SU-DHL-6 (cell line): ENCODE data around the gene ACOT2.

Source experiments
- H2AFZ ChIP-seq: fragments of 200-600 bp; sonication (generic); 2 replicates; pipeline ENCODE4 v1.6.1; 2014; ENCODE audit warnings: low read depth, mild to moderate bottlenecking, moderate library complexity, mixed read lengths, antibody characterized with exemption, low read length; ENCODE audit not compliant: severe bottlenecking
- H3F3A ChIP-seq: fragments of 200-600 bp; shearing (Covaris generic); 2 replicates; pipeline ENCODE4 v1.6.0; 2016; ENCODE audit warnings: antibody characterized with exemption, mild to moderate bottlenecking; ENCODE audit not compliant: insufficient read depth
- H3K27ac ChIP-seq: fragments of 200-600 bp; sonication (generic); 2 replicates; pipeline ENCODE4 v1.5.1; 2016; ENCODE audit warnings: low read depth, mild to moderate bottlenecking, low read length, moderate library complexity, mixed read lengths
- H3K27me3 ChIP-seq: fragments of 200-600 bp; sonication (generic), shearing (Covaris generic); 2 replicates; pipeline ENCODE4 v1.6.0; 2014; ENCODE audit warnings: mild to moderate bottlenecking, low read length
- H3K36me3 ChIP-seq: fragments of 200-600 bp; sonication (generic); 2 replicates; pipeline ENCODE4 v1.6.1; 2014; ENCODE audit warnings: mild to moderate bottlenecking, low read length, mixed read lengths
- H3K4me2 ChIP-seq: fragments of 300-600, 200-600 bp; shearing (Covaris generic), sonication (generic); 2 replicates; pipeline ENCODE4 v1.6.0; 2014; ENCODE audit warnings: low read length, low read depth, mild to moderate bottlenecking; ENCODE audit not compliant: poor library complexity, severe bottlenecking
- H3K4me3 ChIP-seq: fragments of 200-600 bp; sonication (generic); 2 replicates; pipeline ENCODE4 v1.5.1; 2014; ENCODE audit warnings: antibody characterized with exemption, low read length, mild to moderate bottlenecking, mixed read lengths; ENCODE audit not compliant: insufficient read depth, poor library complexity, severe bottlenecking
- H3K79me2 ChIP-seq: fragments of 200-600 bp; sonication (generic); 2 replicates; pipeline ENCODE4 v1.6.1; 2014; ENCODE audit warnings: mild to moderate bottlenecking, low read length, moderate library complexity; ENCODE audit not compliant: insufficient read depth
- H3K9ac ChIP-seq: fragments of 200-600 bp; sonication (generic); 2 replicates; pipeline ENCODE4 v1.7.0; 2014; ENCODE audit warnings: mild to moderate bottlenecking, low read length
- H3K9me2 ChIP-seq: fragments of 200-600 bp; sonication (generic); replicated peaks from 2 replicates; pipeline ENCODE4 v1.6.1; 2014; ENCODE audit warnings: low read length; ENCODE audit not compliant: insufficient read depth
- H3K9me3 ChIP-seq: fragments of 200-600 bp; sonication (generic); 2 replicates; pipeline ENCODE4 v1.6.1; 2014; ENCODE audit warnings: low read length, mixed read lengths; ENCODE audit not compliant: insufficient read depth
- H4K20me1 ChIP-seq: fragments of 200-600 bp; sonication (generic); 2 replicates; pipeline ENCODE4 v1.6.1; 2014; ENCODE audit warnings: low read depth, mild to moderate bottlenecking, antibody characterized with exemption, low read length, moderate library complexity, mixed read lengths
- EZH2phosphoT487 ChIP-seq: fragments of 200-600 bp; sonication (generic), shearing (Covaris generic); conservative IDR thresholded peaks from 2 replicates; pipeline ENCODE4 v1.6.1; 2018; ENCODE audit warnings: mild to moderate bottlenecking, antibody characterized with exemption, low read length, moderate library complexity, mixed read lengths
- TF ChIP-seq, protein P1 (sequence below): fragments of 200-600 bp; sonication (generic); IDR thresholded peaks from one replicate; pipeline ENCODE4 v1.5.1; 2017; ENCODE audit warnings: antibody characterized with exemption, mild to moderate bottlenecking, low read length, moderate library complexity; ENCODE audit not compliant: insufficient read depth, poor library complexity, severe bottlenecking

The ACOT2 gene

DNA sequence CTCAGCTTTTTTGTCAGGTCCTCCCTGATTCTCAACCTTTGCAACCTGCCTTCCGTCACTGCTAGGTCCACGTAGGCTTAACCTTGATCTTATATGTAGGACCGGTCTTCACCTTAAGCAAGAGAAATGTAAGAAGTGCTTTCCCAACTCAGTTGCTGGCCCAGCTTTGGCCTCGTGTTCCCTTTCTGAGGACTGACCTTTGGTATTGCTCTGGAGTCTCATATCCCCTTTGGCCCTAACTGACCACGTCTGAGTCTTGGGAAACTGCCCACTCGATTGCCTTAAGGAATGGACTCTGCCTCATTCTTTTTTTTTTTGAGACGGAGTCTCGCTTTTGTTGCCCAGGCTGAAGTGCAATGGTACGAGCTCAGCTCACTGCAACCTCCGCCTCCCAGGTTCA lies 51.3 kb downstream of the ACOT2 start:
- no peaks in the 10 kb centered on the region for H4K20me1 ChIP-seq
- no peak overlapping the region for H2AFZ ChIP-seq
- no peak overlapping the region for H3K4me3 ChIP-seq
- H3K9ac ChIP-seq: no peak overlapping the region
- no peaks in the 10 kb centered on the region for H3K9me3 ChIP-seq
- H3K9me2 ChIP-seq: no peaks in the 10 kb centered on the region
- no peaks in the 10 kb centered on the region for H3F3A ChIP-seq
- no peaks in the 10 kb centered on the region for H3K27me3 ChIP-seq
- no peaks in the 10 kb centered on the region for H3K79me2 ChIP-seq
- H3K4me2 ChIP-seq: no peak overlapping the region
- TF ChIP-seq EZH2phosphoT487: no peak
- TF ChIP-seq, protein P1, sequence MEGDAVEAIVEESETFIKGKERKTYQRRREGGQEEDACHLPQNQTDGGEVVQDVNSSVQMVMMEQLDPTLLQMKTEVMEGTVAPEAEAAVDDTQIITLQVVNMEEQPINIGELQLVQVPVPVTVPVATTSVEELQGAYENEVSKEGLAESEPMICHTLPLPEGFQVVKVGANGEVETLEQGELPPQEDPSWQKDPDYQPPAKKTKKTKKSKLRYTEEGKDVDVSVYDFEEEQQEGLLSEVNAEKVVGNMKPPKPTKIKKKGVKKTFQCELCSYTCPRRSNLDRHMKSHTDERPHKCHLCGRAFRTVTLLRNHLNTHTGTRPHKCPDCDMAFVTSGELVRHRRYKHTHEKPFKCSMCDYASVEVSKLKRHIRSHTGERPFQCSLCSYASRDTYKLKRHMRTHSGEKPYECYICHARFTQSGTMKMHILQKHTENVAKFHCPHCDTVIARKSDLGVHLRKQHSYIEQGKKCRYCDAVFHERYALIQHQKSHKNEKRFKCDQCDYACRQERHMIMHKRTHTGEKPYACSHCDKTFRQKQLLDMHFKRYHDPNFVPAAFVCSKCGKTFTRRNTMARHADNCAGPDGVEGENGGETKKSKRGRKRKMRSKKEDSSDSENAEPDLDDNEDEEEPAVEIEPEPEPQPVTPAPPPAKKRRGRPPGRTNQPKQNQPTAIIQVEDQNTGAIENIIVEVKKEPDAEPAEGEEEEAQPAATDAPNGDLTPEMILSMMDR: no peak
- H3K36me3 ChIP-seq: no peaks in the 10 kb centered on the region
- no peak overlapping the region for H3K27ac ChIP-seq

DNA sequence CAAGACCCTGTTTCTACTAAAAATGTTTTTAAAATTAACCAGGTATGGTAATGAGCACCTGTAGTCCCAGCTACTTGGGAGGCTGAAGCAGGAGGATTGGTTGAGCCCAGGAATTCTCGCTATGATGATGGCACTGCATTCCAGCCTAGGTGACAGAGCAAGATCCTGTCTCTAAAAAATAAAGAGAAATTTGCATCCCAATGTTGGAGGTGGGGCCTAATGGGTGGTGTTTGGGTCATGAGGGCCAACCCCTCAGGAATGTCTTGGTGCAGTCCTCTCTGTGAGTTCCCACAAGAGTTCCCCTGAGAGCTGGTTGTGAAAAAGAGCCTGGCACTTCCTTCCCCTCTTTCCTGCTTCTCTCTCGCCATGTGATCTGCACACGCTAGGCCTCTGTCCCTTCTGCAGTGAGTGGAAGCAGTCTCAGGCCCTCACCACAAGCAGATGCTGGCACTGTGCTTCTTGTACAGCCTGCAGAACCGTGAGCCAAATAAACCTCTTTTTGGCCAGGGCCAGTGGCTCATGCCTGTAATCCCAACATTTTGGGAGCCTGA lies 54.6 kb downstream of the ACOT2 start:
- H2AFZ ChIP-seq: no peak overlapping the region
- no peaks in the 10 kb centered on the region for H3K9me2 ChIP-seq
- no peak overlapping the region for H3K4me2 ChIP-seq
- H3K4me3 ChIP-seq: no peak overlapping the region
- no peak overlapping the region for H3K9ac ChIP-seq
- TF ChIP-seq EZH2phosphoT487: no peak
- TF ChIP-seq, protein P1: no peak
- H3K36me3 ChIP-seq: no peaks in the 10 kb centered on the region
- H3F3A ChIP-seq: no peaks in the 10 kb centered on the region
- H3K79me2 ChIP-seq: no peaks in the 10 kb centered on the region
- H3K9me3 ChIP-seq: no peaks in the 10 kb centered on the region
- H4K20me1 ChIP-seq: no peaks in the 10 kb centered on the region
- no peak overlapping the region for H3K27ac ChIP-seq
- no peaks in the 10 kb centered on the region for H3K27me3 ChIP-seq
